Endothelial cell of umbilical vein (primary cell): ENCODE measurements around the gene CPSF3. TPM values are rescaled to one million over a fixed set of nuclear protein-coding genes. Genes with fewer than 3 reads are reported as not detected.

Experiments used
- BruUV-seq: library from RNA; stranded (reverse); fragments of 400-500 nt; replicated peaks from 2 replicates; lab custom pipeline; 2021; lab: Mats Ljungman, UMichigan
- CTCF ChIA-PET: fragments of 300-600, 350-600 bp; sonication (Branson Sonifier 250); formaldehyde crosslinking; loops from one replicate; lab custom pipeline; 2021; ENCODE audit warnings: antibody characterized with exemption, inconsistent platforms; lab: Charles Lee
- POLR2A ChIA-PET: fragments of 300-600, 350-600 bp; sonication (Branson Sonifier 250); formaldehyde crosslinking; loops from one replicate; lab custom pipeline; 2021; ENCODE audit warnings: antibody characterized with exemption, inconsistent platforms; lab: Charles Lee
- DNase-seq: peaks from one replicate; pipeline ENCODE4 v3.0.0-alpha.2; 2011; ENCODE audit warnings: low read depth, low spot score
- FAIRE-seq: peaks from 2 replicates; lab custom pipeline; 2011; peaks lifted over from hg19 to GRCh38; lab: Jason Lieb, UNC
- H2AFZ ChIP-seq: 2 replicates; pipeline ENCODE4 v1.6.0; 2012; ENCODE audit warnings: low read depth, low read length, control low read depth, inconsistent platforms
- H3K27ac ChIP-seq: 2 replicates; pipeline ENCODE4 v1.5.1; 2011; ENCODE audit warnings: low read depth, mild to moderate bottlenecking, control low read depth, low read length, moderate library complexity; ENCODE audit not compliant: insufficient read depth
- H3K27me3 ChIP-seq, 2 experiments: 2 replicates each; pipeline versions ENCODE4 v1.6.0 to v1.6.1; 2011; ENCODE audit warnings: low read length in 2 of 2, mixed read lengths in 1 of 2; ENCODE audit not compliant: control insufficient read depth in 2 of 2, insufficient read depth in 2 of 2
- H3K36me3 ChIP-seq, 2 experiments: 2 replicates in 1 of 2; 3 replicates in 1 of 2; pipeline ENCODE4 v1.5.1; 2011; ENCODE audit warnings: low read length in 2 of 2, mild to moderate bottlenecking in 1 of 2, moderate library complexity in 1 of 2; ENCODE audit not compliant: control insufficient read depth in 2 of 2, insufficient read depth in 2 of 2; ENCODE audit errors: extremely low read depth in 1 of 2
- H3K4me1 ChIP-seq: 3 replicates; pipeline ENCODE4 v1.5.1; 2011; ENCODE audit warnings: mild to moderate bottlenecking, low read length; ENCODE audit not compliant: control insufficient read depth, insufficient read depth; ENCODE audit errors: extremely low read depth
- H3K4me2 ChIP-seq: 2 replicates; pipeline ENCODE4 v1.6.1; 2011; ENCODE audit warnings: low read length, control low read depth, mixed read lengths; ENCODE audit not compliant: insufficient read depth
- H3K4me3 ChIP-seq, 3 experiments: fragments of 200-600 bp in 1 of 3; sonication (generic), shearing (Covaris generic) in 1 of 3; replicated peaks in 1 of 3; 2 replicates each; pipeline ENCODE4 v1.5.1; 2011 to 2016; ENCODE audit warnings: control low read depth in 3 of 3, low read length in 3 of 3, mild to moderate bottlenecking in 2 of 3, inconsistent platforms in 1 of 3, low read depth in 1 of 3, moderate library complexity in 1 of 3; ENCODE audit not compliant: insufficient read depth in 1 of 3
- H3K79me2 ChIP-seq: 2 replicates; pipeline ENCODE4 v1.6.0; 2012; ENCODE audit warnings: low read length, inconsistent platforms; ENCODE audit not compliant: control insufficient read depth, insufficient read depth
- H3K9ac ChIP-seq: replicated peaks from 2 replicates; pipeline ENCODE3; 2011; ENCODE audit warnings: low read length, control low read depth; ENCODE audit not compliant: insufficient read depth; ENCODE audit errors: extremely low read depth
- H3K9me1 ChIP-seq: replicated peaks from 3 replicates; pipeline ENCODE4 v1.6.0; 2011; ENCODE audit warnings: mild to moderate bottlenecking, low read length; ENCODE audit not compliant: control insufficient read depth, insufficient read depth; ENCODE audit errors: extremely low read depth
- H3K9me3 ChIP-seq: replicated peaks from 2 replicates; pipeline ENCODE4 v1.5.1; 2012; ENCODE audit warnings: low read length, inconsistent platforms; ENCODE audit not compliant: control insufficient read depth, insufficient read depth
- H4K20me1 ChIP-seq: replicated peaks from 2 replicates; pipeline ENCODE3; 2011; ENCODE audit warnings: mild to moderate bottlenecking, low read length; ENCODE audit not compliant: control insufficient read depth, insufficient read depth; ENCODE audit errors: extremely low read depth
- CTCF ChIP-seq, 2 donors: IDR thresholded peaks; 1 replicate in 1 of 2; 2 replicates in 1 of 2; pipeline ENCODE4 v1.5.1; 2011; ENCODE audit warnings: low read length in 2 of 2, mild to moderate bottlenecking in 2 of 2, moderate library complexity in 2 of 2, control low read depth in 1 of 2, inconsistent platforms in 1 of 2, low read depth in 1 of 2; ENCODE audit not compliant: insufficient read depth in 1 of 2; ENCODE audit errors: extremely low read depth in 1 of 2
- EZH2 ChIP-seq: IDR thresholded peaks from 2 replicates; pipeline ENCODE4 v1.6.1; 2012; ENCODE audit warnings: borderline replicate concordance, low read depth, mild to moderate bottlenecking, moderate library complexity, low read length, inconsistent platforms; ENCODE audit not compliant: severe bottlenecking
- FOS ChIP-seq: IDR thresholded peaks from 2 replicates; pipeline ENCODE4 v1.6.1; 2011; ENCODE audit warnings: mild to moderate bottlenecking, low read length, moderate library complexity, borderline replicate concordance; ENCODE audit not compliant: insufficient read depth
- GATA2 ChIP-seq: IDR thresholded peaks from 2 replicates; pipeline ENCODE4 v1.7.0; 2011; ENCODE audit warnings: low read depth, mild to moderate bottlenecking, moderate library complexity, mixed read lengths, low read length; ENCODE audit not compliant: insufficient read length, insufficient read depth
- JUN ChIP-seq: IDR thresholded peaks from 2 replicates; pipeline ENCODE4 v1.6.1; 2011; ENCODE audit warnings: borderline replicate concordance, low read depth; ENCODE audit not compliant: insufficient read length, insufficient read depth
- MAX ChIP-seq: IDR thresholded peaks from 2 replicates; pipeline ENCODE4 v1.6.1; 2011; ENCODE audit not compliant: insufficient read depth, insufficient read length
- MYC ChIP-seq: IDR thresholded peaks from one replicate; pipeline ENCODE4 v1.6.1; 2011; ENCODE audit warnings: mild to moderate bottlenecking, low read depth, low read length
- POLR2A ChIP-seq: IDR thresholded peaks from 2 replicates; pipeline ENCODE4 v1.6.1; 2012; ENCODE audit warnings: low read depth, mild to moderate bottlenecking, control low read depth, low read length
- POLR2AphosphoS5 ChIP-seq: IDR thresholded peaks from 2 replicates; pipeline ENCODE4 v1.6.1; 2012; ENCODE audit warnings: low read depth, mild to moderate bottlenecking, control low read depth, low read length, moderate library complexity; ENCODE audit not compliant: insufficient read depth
- dilution Hi-C: fragments of 300-500 bp; cut with MboI; formaldehyde crosslinking; loops from one replicate; pipeline ENCODE4 v1.15.0; 2019; ENCODE audit warnings: low sequenced_read_pairs; ENCODE audit not compliant: extremely low pct_ligation_motif_present
- intact Hi-C: fragments of 100-400 bp; cut with micrococcal nuclease; formaldehyde crosslinking; loops from one replicate; pipeline ENCODE4 v1.10.0; 2022
- polyA plus RNA-seq, 4 experiments: library from polyadenylated mRNA; depleted of rRNA in 3 of 4; stranded (reverse) in 3 of 4; unstranded in 1 of 4; fragments of >200 nt; gene quantifications; 2 replicates each; pipeline versions ENCODE4 v1.2.1 to v1.2.3, GENCODE V29; 2011 to 2012; ENCODE audit warnings: missing spikeins in 1 of 4
- total RNA-seq: library from RNA; stranded (reverse); gene quantifications from 2 replicates; pipeline ENCODE4 v1.2.3, GENCODE V29; 2021

The CPSF3 gene
- total and polyA plus RNA-seq, 2 donors (not counting 3 experiments of a cell fraction or from before 2014, with no cell fraction given), result 13.7 to 35.6 TPM

GRCh38 chr2:9518163-9518562 is 94.7 kb downstream of the CPSF3 start:
- peaks cover 8 to 23% of the 10 kb centered on the region in 2 experiments for H3K36me3 ChIP-seq
- H2AFZ ChIP-seq, result no peak overlapping the region
- no peaks in the 10 kb centered on the region for H4K20me1 ChIP-seq
- TF ChIP-seq MYC (no peak), FOS (no peak), POLR2AphosphoS5 (no peak), JUN (no peak)
- no TSS peak for BruUV-seq
- no peak overlapping the region for H3K9ac ChIP-seq
- H3K4me1 ChIP-seq, result no peaks in the 10 kb centered on the region
- CTCF ChIA-PET, result no interaction called here
- FAIRE-seq (no peak), DNase-seq (no peak)
- POLR2A ChIA-PET, result interaction anchor here (0.6 to 1.0 kb wide), 2 partner anchors 83 to 107 kb away, joined by 3 to 4 read pairs; no protein-coding TSS in a partner anchor
- intact Hi-C loops (loop anchor here (5.0 kb wide), 1 partner anchor 879 kb away; no protein-coding TSS in a partner anchor), dilution Hi-C loops (no loop called here)
- H3K27ac ChIP-seq, result no peak overlapping the region
- H3K9me3 ChIP-seq, result no peaks in the 10 kb centered on the region
- no peaks in the 10 kb centered on the region for H3K27me3 ChIP-seq
- no peak overlapping the region for H3K4me3 ChIP-seq
- no peaks in the 10 kb centered on the region for H3K79me2 ChIP-seq
- H3K4me2 ChIP-seq, result no peak overlapping the region
- no peaks in the 10 kb centered on the region for H3K9me1 ChIP-seq

GRCh38 chr2:9518780-9519179 is 95.3 kb downstream of the CPSF3 start:
- no peak for TF ChIP-seq POLR2AphosphoS5
- no peak for TF ChIP-seq JUN
- TF ChIP-seq GATA2, result no peak
- TF ChIP-seq FOS, result no peak
- TF ChIP-seq MYC, result no peak
- TF ChIP-seq MAX, result no peak
- no peak for TF ChIP-seq CTCF (IDR thresholded peaks at IDR 0.05; ENCODE audit: extremely low read depth in 1 of 2, insufficient read depth in 1 of 2, low read depth in 1 of 2, low read length in 2 of 2)
- no peak for TF ChIP-seq EZH2
- no peak for TF ChIP-seq POLR2A
- no peaks in the 10 kb centered on the region for H3K27me3 ChIP-seq
- ChIA-PET POLR2A (interaction anchor here (1.0 kb wide), 1 partner anchor 107 kb away, joined by 4 read pairs; no protein-coding TSS in a partner anchor), CTCF (no interaction called here)
- no peak overlapping the region for H3K27ac ChIP-seq
- no peaks in the 10 kb centered on the region for H3K79me2 ChIP-seq
- no peaks in the 10 kb centered on the region for H3K9me3 ChIP-seq
- H2AFZ ChIP-seq, result no peak overlapping the region
- no peak overlapping the region for H3K4me2 ChIP-seq
- intact Hi-C loops, result loop anchor here (5.0 kb wide), 1 partner anchor 879 kb away; no protein-coding TSS in a partner anchor
- peaks cover 4 to 21% of the 10 kb centered on the region in 2 experiments for H3K36me3 ChIP-seq
- no peaks in the 10 kb centered on the region for H4K20me1 ChIP-seq
- BruUV-seq, result no TSS peak
- no peaks in the 10 kb centered on the region for H3K4me1 ChIP-seq
- H3K9ac ChIP-seq, result no peak overlapping the region
- DNase-seq, result no peak
- FAIRE-seq, result no peak
- dilution Hi-C loops, result no loop called here
- H3K4me3 ChIP-seq, result no peak overlapping the region
- no peaks in the 10 kb centered on the region for H3K9me1 ChIP-seq
